Activated CD4-positive, alpha-beta T cell treated with anti-CD3 and anti-CD28 coated beads for 36 hours (primary cell): Measurements from ENCODE around the gene PRDM5. TPM values are rescaled to one million over a fixed set of nuclear protein-coding genes. Genes with fewer than 3 reads are reported as not detected.

Source experiments
- ATAC-seq: fragments of 200-7000 bp; cut with Tn5 transposase; one replicate; pipeline ENCODE4 v1.10.0; 2021; ENCODE audit warnings: mild to moderate bottlenecking, moderate library complexity
- CTCF ChIA-PET: fragments of 350-600 bp; sonication (Branson Sonifier 250); formaldehyde crosslinking; loops from one replicate; lab custom pipeline; 2021; ENCODE audit warnings: antibody characterized with exemption; lab: Charles Lee
- POLR2A ChIA-PET: fragments of 350-600 bp; sonication (Branson Sonifier 250); formaldehyde crosslinking; loops from one replicate; lab custom pipeline; 2021; ENCODE audit warnings: antibody characterized with exemption, inconsistent platforms; lab: Charles Lee
- DNase-seq: peaks from one replicate; pipeline ENCODE4 v3.0.0-alpha.2; 2020
- H3K27ac Mint-ChIP-seq: one replicate; pipeline ENCODE4 v1.8.0; 2021; ENCODE audit warnings: mixed read lengths
- H3K27me3 Mint-ChIP-seq: one replicate; pipeline ENCODE4 v1.8.0; 2021; ENCODE audit warnings: mixed read lengths
- H3K36me3 Mint-ChIP-seq: one replicate; pipeline ENCODE4 v1.8.0; 2021; ENCODE audit warnings: low read depth, mixed read lengths
- H3K4me1 Mint-ChIP-seq: one replicate; pipeline ENCODE4 v1.8.0; 2021; ENCODE audit warnings: mixed read lengths
- H3K4me3 Mint-ChIP-seq: one replicate; pipeline ENCODE4 v1.8.0; 2021; ENCODE audit warnings: mild to moderate bottlenecking, moderate library complexity, mixed read lengths
- H3K9me3 Mint-ChIP-seq: one replicate; pipeline ENCODE4 v1.8.0; 2021; ENCODE audit warnings: low read depth, mixed read lengths
- intact Hi-C, 2 experiments: fragments of 100-400 bp; cut with DNase I in 1 of 2; cut with micrococcal nuclease in 1 of 2; formaldehyde crosslinking; loops; one replicate each; pipeline versions ENCODE4 v1.14.2 to v1.15.1; 2022 to 2024; cut with DNase I, micrococcal nuclease
- total RNA-seq, 2 experiments: library from RNA; stranded (reverse); gene quantifications; one replicate each; pipeline ENCODE4 v1.2.3, GENCODE V29; 2021

The PRDM5 gene
- total RNA-seq, 2 experiments from 2014 or later, result 0.05 TPM; not detected in 1

- Mint-ChIP-seq H3K4me1 (no peaks in the 10 kb centered on the region), H3K27me3 (peaks cover 3% of the 10 kb centered on the region), H3K9me3 (no peaks in the 10 kb centered on the region), H3K36me3 (no peaks in the 10 kb centered on the region), H3K4me3 (no peak overlapping the region), H3K27ac (no peak overlapping the region)
- intact Hi-C loops, result no loop called here
- DNase-seq (no peak), ATAC-seq (no peak)
- POLR2A ChIA-PET, result no interaction called here
- CTCF ChIA-PET, result no interaction called here
Observed at GRCh38 chr4:120785202-120785601, 137.3 kb downstream of the PRDM5 start.

DNA sequence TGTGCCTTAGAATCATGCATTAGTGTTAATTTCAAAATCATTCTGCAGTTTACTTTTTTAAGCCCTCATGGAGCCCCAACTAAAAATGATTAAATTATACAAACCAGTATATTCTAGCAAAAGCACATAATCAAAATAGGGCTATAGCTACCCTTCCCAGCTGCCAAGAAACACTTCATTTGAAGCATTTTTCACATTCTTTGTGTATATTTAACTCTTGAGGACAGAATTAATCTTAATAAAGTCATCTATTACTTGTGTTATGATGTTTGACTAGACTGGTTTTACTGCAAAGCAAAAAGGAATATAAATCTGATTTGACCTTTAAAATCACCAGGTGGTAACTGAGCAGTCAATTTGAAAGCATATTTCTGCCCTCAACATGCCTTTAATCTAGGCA is 145.1 kb downstream of the PRDM5 start:
- DNase-seq, result no peak
- ChIA-PET POLR2A (no interaction called here), CTCF (interaction anchor here (1.5 kb wide), 1 partner anchor 17 kb away, joined by 3 read pairs; no protein-coding TSS in a partner anchor)
- Mint-ChIP-seq H3K27ac (no peak overlapping the region), H3K4me1 (no peaks in the 10 kb centered on the region), H3K4me3 (no peak overlapping the region), H3K36me3 (no peaks in the 10 kb centered on the region), H3K27me3 (no peaks in the 10 kb centered on the region), H3K9me3 (no peaks in the 10 kb centered on the region)
- no peak for ATAC-seq
- intact Hi-C loops, result no loop called here

DNA sequence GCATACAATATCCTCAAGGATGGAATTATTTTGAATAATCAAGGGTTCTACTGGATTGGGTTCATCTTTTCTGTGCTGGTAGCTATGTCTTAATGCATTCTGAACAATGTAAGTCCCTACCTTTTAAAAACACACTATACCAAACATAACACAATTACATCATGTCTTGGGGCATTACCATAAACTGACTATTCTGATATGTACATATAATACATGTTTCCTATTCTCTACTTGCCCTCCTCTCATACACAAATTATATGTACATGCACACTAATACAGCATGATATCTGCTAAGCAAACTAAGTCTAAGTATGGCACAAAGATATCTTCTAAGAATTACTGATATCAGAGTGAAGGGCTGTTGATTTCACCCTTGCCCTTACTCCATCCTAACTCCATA is 147.1 kb downstream of the PRDM5 start:
- DNase-seq (no peak), ATAC-seq (no peak)
- H3K4me1 Mint-ChIP-seq, result no peaks in the 10 kb centered on the region
- H3K4me3 Mint-ChIP-seq, result no peak overlapping the region
- POLR2A ChIA-PET, result no interaction called here
- intact Hi-C loops, result no loop called here
- H3K9me3 Mint-ChIP-seq, result no peaks in the 10 kb centered on the region
- no peak overlapping the region for H3K27ac Mint-ChIP-seq
- CTCF ChIA-PET, result no interaction called here
- H3K27me3 Mint-ChIP-seq, result no peaks in the 10 kb centered on the region
- no peaks in the 10 kb centered on the region for H3K36me3 Mint-ChIP-seq

- no peak for ATAC-seq
- no peak overlapping the region for H3K27ac Mint-ChIP-seq
Observed at GRCh38 chr4:120773641-120774040, 148.9 kb downstream of the PRDM5 start.

GRCh38 chr4:120771907-120772306 is 150.6 kb downstream of the PRDM5 start:
- Mint-ChIP-seq H3K27me3 (no peaks in the 10 kb centered on the region), H3K9me3 (peaks cover 4% of the 10 kb centered on the region), H3K36me3 (no peaks in the 10 kb centered on the region), H3K4me1 (no peaks in the 10 kb centered on the region), H3K4me3 (no peak overlapping the region), H3K27ac (no peak overlapping the region)
- CTCF ChIA-PET, result no interaction called here
- intact Hi-C loops, result loop anchor here in 1 of 2 experiments (1.0 kb wide), 1 partner anchor 14 kb away; no protein-coding TSS in a partner anchor
- no peak for ATAC-seq
- no peak for DNase-seq
- POLR2A ChIA-PET, result no interaction called here

More at GRCh38 chr4:120773641-120774040, 148.9 kb downstream of the PRDM5 start:
- H3K27me3 Mint-ChIP-seq, result no peaks in the 10 kb centered on the region
- ChIA-PET POLR2A (no interaction called here), CTCF (no interaction called here)
- no peaks in the 10 kb centered on the region for H3K4me1 Mint-ChIP-seq
- H3K36me3 Mint-ChIP-seq, result no peaks in the 10 kb centered on the region
- intact Hi-C loops, result no loop called here
- H3K4me3 Mint-ChIP-seq, result no peak overlapping the region
- no peaks in the 10 kb centered on the region for H3K9me3 Mint-ChIP-seq
- no peak for DNase-seq

DNA sequence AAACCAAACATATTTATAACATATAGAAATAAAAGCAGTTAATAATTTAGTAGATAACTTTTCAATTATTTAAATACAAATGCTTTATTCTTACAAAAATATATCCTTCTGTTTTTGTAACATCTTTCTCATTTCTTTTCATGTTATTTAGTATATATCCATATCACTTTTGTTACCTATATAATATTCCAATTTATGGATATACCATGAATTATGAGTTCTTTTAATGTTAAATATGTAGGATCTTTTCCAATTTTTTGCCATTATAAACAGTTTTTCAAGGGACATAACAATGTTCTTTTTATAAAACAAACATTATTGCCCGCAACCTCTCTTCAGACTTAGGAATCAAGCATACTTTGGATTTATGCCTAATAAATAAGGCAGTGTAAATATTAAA is 151.6 kb downstream of the PRDM5 start:
- Mint-ChIP-seq H3K36me3 (no peaks in the 10 kb centered on the region), H3K4me3 (no peak overlapping the region), H3K4me1 (no peaks in the 10 kb centered on the region), H3K27ac (no peak overlapping the region), H3K9me3 (peaks cover 4% of the 10 kb centered on the region), H3K27me3 (no peaks in the 10 kb centered on the region)
- intact Hi-C loops, result loop anchor here in 1 of 2 experiments (1.0 kb wide), 1 partner anchor 13 kb away; no protein-coding TSS in a partner anchor
- no peak for ATAC-seq
- ChIA-PET POLR2A (no interaction called here), CTCF (no interaction called here)
- no peak for DNase-seq

DNA sequence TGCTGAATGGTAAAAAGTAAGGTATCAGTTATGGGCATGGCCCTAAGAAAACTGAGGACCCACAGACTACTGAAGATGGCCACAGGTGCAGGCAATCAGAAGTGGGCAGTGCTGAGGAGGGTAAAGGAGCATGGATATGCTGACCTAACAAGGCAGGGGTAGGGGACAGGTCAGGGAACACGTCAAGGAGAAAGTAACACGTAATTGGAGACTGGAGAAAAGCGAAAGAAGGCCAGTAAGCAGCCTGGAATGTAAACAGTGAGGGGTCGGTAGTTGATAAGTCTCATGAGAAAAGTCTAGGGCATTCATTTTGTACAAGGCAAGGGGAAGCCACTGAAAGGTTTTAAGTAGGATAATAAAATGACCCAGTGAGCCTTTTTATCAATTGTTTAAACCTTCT is 153.3 kb downstream of the PRDM5 start:
- H3K27me3 Mint-ChIP-seq, result no peaks in the 10 kb centered on the region
- H3K4me3 Mint-ChIP-seq, result no peak overlapping the region
- DNase-seq, result no peak
- ChIA-PET CTCF (no interaction called here), POLR2A (no interaction called here)
- no peak overlapping the region for H3K27ac Mint-ChIP-seq
- no peaks in the 10 kb centered on the region for H3K4me1 Mint-ChIP-seq
- peaks cover 4% of the 10 kb centered on the region for H3K9me3 Mint-ChIP-seq
- no peaks in the 10 kb centered on the region for H3K36me3 Mint-ChIP-seq
- intact Hi-C loops, result no loop called here
- no peak for ATAC-seq

DNA sequence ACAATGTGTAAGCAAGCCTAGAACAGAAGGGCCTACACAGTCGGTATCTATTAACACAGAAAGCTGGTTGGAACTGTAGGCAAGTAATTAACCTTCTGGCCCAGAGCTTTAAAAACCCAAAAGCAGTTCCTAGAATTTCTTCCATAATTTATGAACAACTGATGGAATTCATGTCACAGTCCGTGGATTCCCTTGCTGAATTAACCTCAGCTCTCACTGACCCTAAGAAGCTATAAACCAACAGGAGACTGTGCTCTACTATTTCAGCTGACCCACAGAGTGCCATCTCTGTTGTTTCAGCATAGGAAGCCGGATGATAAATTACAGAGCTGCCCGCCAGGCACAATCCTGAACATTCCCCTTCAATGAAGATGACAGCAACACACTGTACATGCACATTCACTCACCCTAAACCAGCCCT is 157.3 kb downstream of the PRDM5 start:
- intact Hi-C loops, result no loop called here
- ATAC-seq, result no peak
- ChIA-PET CTCF (interaction anchor here (0.8 to 1.1 kb wide), 2 partner anchors 19 to 47 kb away, joined by 3 read pairs; no protein-coding TSS in a partner anchor), POLR2A (no interaction called here)
- Mint-ChIP-seq H3K27ac (no peak overlapping the region), H3K9me3 (peaks cover 4% of the 10 kb centered on the region), H3K27me3 (no peaks in the 10 kb centered on the region), H3K4me1 (no peaks in the 10 kb centered on the region), H3K4me3 (no peak overlapping the region), H3K36me3 (no peaks in the 10 kb centered on the region)
- no peak for DNase-seq

GRCh38 chr4:120763650-120764049 is 158.9 kb downstream of the PRDM5 start:
- Mint-ChIP-seq H3K4me1 (no peaks in the 10 kb centered on the region), H3K4me3 (no peak overlapping the region), H3K27ac (no peak overlapping the region), H3K36me3 (no peaks in the 10 kb centered on the region), H3K9me3 (peaks cover 4% of the 10 kb centered on the region), H3K27me3 (no peaks in the 10 kb centered on the region)
- intact Hi-C loops, result no loop called here
- ATAC-seq (no peak), DNase-seq (no peak)
- ChIA-PET POLR2A (no interaction called here), CTCF (interaction anchor here (0.8 to 1.1 kb wide), 2 partner anchors 111 to 1274 kb away, joined by 3 to 4 read pairs; no protein-coding TSS in a partner anchor)

- no peak for ATAC-seq
- H3K27me3 Mint-ChIP-seq, result no peaks in the 10 kb centered on the region
- POLR2A ChIA-PET, result no interaction called here
- no peak overlapping the region for H3K4me3 Mint-ChIP-seq
- intact Hi-C loops, result no loop called here
- H3K9me3 Mint-ChIP-seq, result no peaks in the 10 kb centered on the region
- DNase-seq, result no peak
- no peak overlapping the region for H3K27ac Mint-ChIP-seq
- H3K36me3 Mint-ChIP-seq, result no peaks in the 10 kb centered on the region
- CTCF ChIA-PET, result interaction anchor here (0.9 kb wide), 1 partner anchor 16 kb away, joined by 3 read pairs; no protein-coding TSS in a partner anchor
- no peaks in the 10 kb centered on the region for H3K4me1 Mint-ChIP-seq
Observed at GRCh38 chr4:120761070-120761469, 161.5 kb downstream of the PRDM5 start.

DNA sequence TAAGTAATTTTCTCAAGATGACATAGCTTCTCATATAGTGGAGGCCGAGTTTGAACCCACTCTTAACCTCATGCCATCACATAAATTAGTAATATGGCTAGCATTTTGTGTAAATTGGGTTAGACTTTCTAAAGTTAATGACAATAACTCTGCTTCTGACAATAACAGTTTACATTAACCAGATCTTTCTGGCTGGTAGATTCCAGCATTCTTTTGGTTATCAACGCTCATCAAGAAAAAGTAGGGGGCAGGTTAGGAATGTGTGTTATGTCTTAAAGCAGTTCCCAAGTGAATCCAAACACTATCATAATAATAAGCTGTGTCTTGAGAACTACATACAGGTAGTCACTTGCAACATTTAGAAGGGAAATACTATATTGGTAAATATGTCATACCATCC is 162.5 kb downstream of the PRDM5 start:
- CTCF ChIA-PET, result no interaction called here
- POLR2A ChIA-PET, result no interaction called here
- ATAC-seq, result no peak
- Mint-ChIP-seq H3K4me1 (no peaks in the 10 kb centered on the region), H3K9me3 (no peaks in the 10 kb centered on the region), H3K4me3 (no peak overlapping the region), H3K27ac (no peak overlapping the region), H3K36me3 (no peaks in the 10 kb centered on the region), H3K27me3 (no peaks in the 10 kb centered on the region)
- intact Hi-C loops, result no loop called here
- DNase-seq, result no peak

DNA sequence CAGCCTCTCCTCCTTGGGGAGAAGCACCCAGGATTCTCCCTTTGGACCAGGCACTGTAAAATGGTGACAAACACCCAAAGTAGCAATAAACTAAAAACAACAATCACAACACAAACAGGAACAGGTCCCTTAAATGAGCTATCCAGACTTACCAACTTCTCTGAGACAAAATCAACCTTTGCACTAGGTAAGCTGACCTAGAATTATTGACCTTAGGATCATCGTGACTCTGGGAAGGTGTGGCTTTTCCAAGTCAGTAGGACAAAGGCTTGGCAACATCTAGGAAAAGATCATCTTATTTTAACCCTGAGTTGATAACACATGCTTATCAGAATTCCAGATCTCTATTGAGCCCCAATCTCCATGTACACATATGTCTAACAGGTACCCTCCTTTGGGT is 166.7 kb downstream of the PRDM5 start:
- no peak overlapping the region for H3K4me3 Mint-ChIP-seq
- no peaks in the 10 kb centered on the region for H3K9me3 Mint-ChIP-seq
- ATAC-seq, result no peak
- POLR2A ChIA-PET, result no interaction called here
- H3K27ac Mint-ChIP-seq, result no peak overlapping the region
- H3K4me1 Mint-ChIP-seq, result no peaks in the 10 kb centered on the region
- H3K27me3 Mint-ChIP-seq, result no peaks in the 10 kb centered on the region
- CTCF ChIA-PET, result no interaction called here
- no peaks in the 10 kb centered on the region for H3K36me3 Mint-ChIP-seq
- no peak for DNase-seq
- intact Hi-C loops, result no loop called here
